GM23338 (cell line): ENCODE results near the gene DLX3. TPM values are rescaled to one million over a fixed set of nuclear protein-coding genes. Genes with fewer than 3 reads are reported as not detected.

Experiments used
- ATAC-seq: fragments of 200-7000 bp; cut with Tn5 transposase; 3 replicates; pipeline ENCODE4 v1.9.1; 2020
- DNase-seq: peaks from one replicate; pipeline ENCODE4 v3.0.0-alpha.2; 2015; ENCODE audit warnings: low spot score
- H2AFZ ChIP-seq: fragments of 200-600 bp; sonication (generic); 2 replicates; pipeline ENCODE4 v1.8.0; 2016; ENCODE audit warnings: antibody characterized with exemption, mild to moderate bottlenecking, moderate library complexity
- H3F3A ChIP-seq: fragments of 200-600 bp; sonication (generic); replicated peaks from 2 replicates; pipeline ENCODE4 v1.8.0; 2017; ENCODE audit warnings: antibody characterized with exemption, mixed run types, low read depth
- H3K27ac ChIP-seq: fragments of 200-600 bp; sonication (generic); 2 replicates; pipeline ENCODE4 v1.6.1; 2016; ENCODE audit warnings: low read depth
- H3K27me3 ChIP-seq: fragments of 200-600 bp; sonication (generic); 2 replicates; pipeline ENCODE4 v1.8.0; 2016; ENCODE audit warnings: mild to moderate bottlenecking, mixed run types, moderate library complexity; ENCODE audit not compliant: insufficient read depth
- H3K36me3 ChIP-seq: fragments of 200-600 bp; sonication (generic); 2 replicates; pipeline ENCODE4 v1.8.0; 2016; ENCODE audit warnings: mild to moderate bottlenecking; ENCODE audit not compliant: insufficient read depth
- H3K4me1 ChIP-seq: fragments of 200-600 bp; sonication (generic); 2 replicates; pipeline ENCODE4 v1.8.0; 2016; ENCODE audit warnings: mild to moderate bottlenecking, moderate library complexity; ENCODE audit not compliant: insufficient read depth
- H3K4me2 ChIP-seq: fragments of 200-600 bp; sonication (generic); 2 replicates; pipeline ENCODE4 v1.7.1; 2017; ENCODE audit warnings: mixed run types
- H3K4me3 ChIP-seq: fragments of 200-600 bp; sonication (generic); 2 replicates; pipeline ENCODE4 v1.6.1; 2016; ENCODE audit warnings: mixed run types
- H3K79me2 ChIP-seq: fragments of 200-600 bp; sonication (generic); replicated peaks from 2 replicates; pipeline ENCODE4 v1.8.0; 2017; ENCODE audit warnings: mild to moderate bottlenecking; ENCODE audit not compliant: insufficient read depth
- H3K9me2 ChIP-seq: fragments of 200-600 bp; sonication (generic); 2 replicates; pipeline ENCODE4 v1.8.0; 2017; ENCODE audit not compliant: insufficient read depth
- H4K20me1 ChIP-seq: fragments of 200-600 bp; sonication (generic); replicated peaks from 2 replicates; pipeline ENCODE4 v1.8.0; 2017; ENCODE audit warnings: mild to moderate bottlenecking; ENCODE audit not compliant: insufficient read depth
- H3K27ac Mint-ChIP-seq: 2 replicates; pipeline ENCODE4 v1.8.0; 2020; ENCODE audit warnings: inconsistent platforms, mild to moderate bottlenecking, moderate library complexity, mixed read lengths
- H3K27me3 Mint-ChIP-seq: 3 replicates; pipeline ENCODE4 v1.8.0; 2022; ENCODE audit warnings: low read depth, mild to moderate bottlenecking, moderate library complexity, mixed read lengths, inconsistent platforms; ENCODE audit not compliant: insufficient read depth, poor library complexity
- H3K36me3 Mint-ChIP-seq: 3 replicates; pipeline ENCODE4 v1.8.0; 2021; ENCODE audit warnings: low read depth, mild to moderate bottlenecking, inconsistent platforms, moderate library complexity, mixed read lengths
- H3K4me1 Mint-ChIP-seq: 3 replicates; pipeline ENCODE4 v1.8.0; 2020; ENCODE audit warnings: mild to moderate bottlenecking, inconsistent platforms, mixed read lengths
- H3K4me3 Mint-ChIP-seq: 3 replicates; pipeline ENCODE4 v1.8.0; 2021; ENCODE audit warnings: moderate library complexity, mild to moderate bottlenecking, inconsistent platforms, mixed read lengths
- H3K9me3 Mint-ChIP-seq: 3 replicates; pipeline ENCODE4 v1.8.0; 2020; ENCODE audit warnings: moderate library complexity, mild to moderate bottlenecking, inconsistent platforms, mixed read lengths
- CREB1 ChIP-seq: fragments of 250-450 bp; sonication (Bioruptor Pico); IDR thresholded peaks from 2 replicates; pipeline ENCODE4 v1.5.0; 2020; ENCODE audit warnings: low read depth, mild to moderate bottlenecking, moderate library complexity
- EZH2 ChIP-seq: fragments of 200-600 bp; sonication (generic); IDR thresholded peaks from one replicate; pipeline ENCODE4 v1.8.0; 2017; ENCODE audit warnings: antibody characterized with exemption, mild to moderate bottlenecking, low read depth; ENCODE audit not compliant: unreplicated experiment
- EZH2phosphoT487 ChIP-seq: fragments of 200-600 bp; sonication (generic); IDR thresholded peaks from one replicate; pipeline ENCODE4 v1.8.1; 2018; ENCODE audit warnings: antibody characterized with exemption; ENCODE audit not compliant: unreplicated experiment
- JUNB ChIP-seq: IDR thresholded peaks from one replicate; pipeline ENCODE4 v1.6.1; 2016; ENCODE audit warnings: antibody characterized with exemption; ENCODE audit not compliant: unreplicated experiment
- NANOG ChIP-seq: IDR thresholded peaks from 2 replicates; pipeline ENCODE4 v1.6.1; 2016; ENCODE audit warnings: antibody characterized with exemption, borderline replicate concordance
- POLR2AphosphoS5 ChIP-seq: IDR thresholded peaks from 2 replicates; pipeline ENCODE4 v1.6.1; 2016; ENCODE audit warnings: antibody characterized with exemption, low read depth
- STAT1 ChIP-seq: IDR thresholded peaks from one replicate; pipeline ENCODE4 v1.6.1; 2016; ENCODE audit warnings: antibody characterized with exemption; ENCODE audit not compliant: unreplicated experiment
- ZNF114 ChIP-seq: fragments of 250-450 bp; sonication (Bioruptor Pico); IDR thresholded peaks from 2 replicates; pipeline ENCODE4 v1.5.0; 2020; ENCODE audit warnings: mild to moderate bottlenecking, moderate library complexity
- ZNF331 ChIP-seq: fragments of 250-450 bp; sonication (Bioruptor Pico); IDR thresholded peaks from 2 replicates; pipeline ENCODE4 v1.5.0; 2020; ENCODE audit warnings: low read depth, mild to moderate bottlenecking, moderate library complexity
- polyA plus RNA-seq: library from polyadenylated mRNA; unstranded; fragments of >200 nt; fragmentation: Nextera tagmentation; extraction: Ambion mirVana; gene quantifications from 2 replicates; pipeline ENCODE4 v1.2.1, GENCODE V29; 2016
- total RNA-seq: library from RNA; depleted of rRNA; stranded (reverse); fragments of >200 nt; shearing (Covaris generic); gene quantifications from 2 replicates; pipeline ENCODE4 v1.2.3, GENCODE V29; 2014
- TF ChIP-seq, protein P1 (sequence below), 2 experiments: fragments of 200-600 bp in 1 of 2; sonication (generic) in 1 of 2; conservative IDR thresholded peaks; 2 replicates each; pipeline versions ENCODE4 v1.5.1 to v1.6.1; 2016 to 2017; ENCODE audit warnings: antibody characterized with exemption in 2 of 2, low read depth in 2 of 2, mild to moderate bottlenecking in 2 of 2, moderate library complexity in 1 of 2
- TF ChIP-seq, protein P2 (sequence below): IDR thresholded peaks from one replicate; pipeline ENCODE4 v1.6.1; 2018; ENCODE audit warnings: antibody characterized with exemption; ENCODE audit not compliant: unreplicated experiment
- TF ChIP-seq, protein P3 (sequence below): IDR thresholded peaks from 2 replicates; pipeline ENCODE4 v1.6.1; 2016; ENCODE audit warnings: antibody characterized with exemption

Gene DLX3
- total and polyA plus RNA-seq, 2 experiments from 2014 or later = 0.14 to 0.27 TPM

DNA sequence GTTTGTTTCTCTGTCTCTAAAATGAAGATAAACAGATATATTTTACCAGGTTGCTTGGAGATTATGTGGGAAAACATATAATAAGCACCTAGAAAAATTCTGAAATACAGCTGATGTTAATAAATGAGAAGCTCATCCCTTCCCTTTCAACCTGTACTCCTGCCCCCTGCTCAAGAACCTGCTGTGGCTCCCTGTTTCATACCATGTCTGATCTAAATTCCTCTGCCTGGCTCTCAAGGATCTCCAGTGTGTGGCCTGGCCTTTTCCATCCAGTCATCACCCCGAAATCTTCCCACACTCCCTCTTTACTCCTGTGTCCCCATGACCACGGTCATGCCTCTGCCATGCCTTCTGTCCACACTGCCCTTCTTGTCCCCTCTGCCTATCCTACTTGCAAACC is 45.4 kb downstream of the DLX3 start (continued):
- TF ChIP-seq, protein P1, sequence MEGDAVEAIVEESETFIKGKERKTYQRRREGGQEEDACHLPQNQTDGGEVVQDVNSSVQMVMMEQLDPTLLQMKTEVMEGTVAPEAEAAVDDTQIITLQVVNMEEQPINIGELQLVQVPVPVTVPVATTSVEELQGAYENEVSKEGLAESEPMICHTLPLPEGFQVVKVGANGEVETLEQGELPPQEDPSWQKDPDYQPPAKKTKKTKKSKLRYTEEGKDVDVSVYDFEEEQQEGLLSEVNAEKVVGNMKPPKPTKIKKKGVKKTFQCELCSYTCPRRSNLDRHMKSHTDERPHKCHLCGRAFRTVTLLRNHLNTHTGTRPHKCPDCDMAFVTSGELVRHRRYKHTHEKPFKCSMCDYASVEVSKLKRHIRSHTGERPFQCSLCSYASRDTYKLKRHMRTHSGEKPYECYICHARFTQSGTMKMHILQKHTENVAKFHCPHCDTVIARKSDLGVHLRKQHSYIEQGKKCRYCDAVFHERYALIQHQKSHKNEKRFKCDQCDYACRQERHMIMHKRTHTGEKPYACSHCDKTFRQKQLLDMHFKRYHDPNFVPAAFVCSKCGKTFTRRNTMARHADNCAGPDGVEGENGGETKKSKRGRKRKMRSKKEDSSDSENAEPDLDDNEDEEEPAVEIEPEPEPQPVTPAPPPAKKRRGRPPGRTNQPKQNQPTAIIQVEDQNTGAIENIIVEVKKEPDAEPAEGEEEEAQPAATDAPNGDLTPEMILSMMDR (conservative IDR thresholded peaks at IDR 0.05; ENCODE audit: low read depth in 2 of 2) = no peak
- TF ChIP-seq ZNF331 (CRISPR knock-in tag) (no peak), EZH2 (no peak), NANOG (no peak), ZNF114 (no peak), JUNB (no peak), EZH2phosphoT487 (no peak), POLR2AphosphoS5 (no peak)
- TF ChIP-seq, protein P2, sequence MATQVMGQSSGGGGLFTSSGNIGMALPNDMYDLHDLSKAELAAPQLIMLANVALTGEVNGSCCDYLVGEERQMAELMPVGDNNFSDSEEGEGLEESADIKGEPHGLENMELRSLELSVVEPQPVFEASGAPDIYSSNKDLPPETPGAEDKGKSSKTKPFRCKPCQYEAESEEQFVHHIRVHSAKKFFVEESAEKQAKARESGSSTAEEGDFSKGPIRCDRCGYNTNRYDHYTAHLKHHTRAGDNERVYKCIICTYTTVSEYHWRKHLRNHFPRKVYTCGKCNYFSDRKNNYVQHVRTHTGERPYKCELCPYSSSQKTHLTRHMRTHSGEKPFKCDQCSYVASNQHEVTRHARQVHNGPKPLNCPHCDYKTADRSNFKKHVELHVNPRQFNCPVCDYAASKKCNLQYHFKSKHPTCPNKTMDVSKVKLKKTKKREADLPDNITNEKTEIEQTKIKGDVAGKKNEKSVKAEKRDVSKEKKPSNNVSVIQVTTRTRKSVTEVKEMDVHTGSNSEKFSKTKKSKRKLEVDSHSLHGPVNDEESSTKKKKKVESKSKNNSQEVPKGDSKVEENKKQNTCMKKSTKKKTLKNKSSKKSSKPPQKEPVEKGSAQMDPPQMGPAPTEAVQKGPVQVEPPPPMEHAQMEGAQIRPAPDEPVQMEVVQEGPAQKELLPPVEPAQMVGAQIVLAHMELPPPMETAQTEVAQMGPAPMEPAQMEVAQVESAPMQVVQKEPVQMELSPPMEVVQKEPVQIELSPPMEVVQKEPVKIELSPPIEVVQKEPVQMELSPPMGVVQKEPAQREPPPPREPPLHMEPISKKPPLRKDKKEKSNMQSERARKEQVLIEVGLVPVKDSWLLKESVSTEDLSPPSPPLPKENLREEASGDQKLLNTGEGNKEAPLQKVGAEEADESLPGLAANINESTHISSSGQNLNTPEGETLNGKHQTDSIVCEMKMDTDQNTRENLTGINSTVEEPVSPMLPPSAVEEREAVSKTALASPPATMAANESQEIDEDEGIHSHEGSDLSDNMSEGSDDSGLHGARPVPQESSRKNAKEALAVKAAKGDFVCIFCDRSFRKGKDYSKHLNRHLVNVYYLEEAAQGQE = no peak

DNA sequence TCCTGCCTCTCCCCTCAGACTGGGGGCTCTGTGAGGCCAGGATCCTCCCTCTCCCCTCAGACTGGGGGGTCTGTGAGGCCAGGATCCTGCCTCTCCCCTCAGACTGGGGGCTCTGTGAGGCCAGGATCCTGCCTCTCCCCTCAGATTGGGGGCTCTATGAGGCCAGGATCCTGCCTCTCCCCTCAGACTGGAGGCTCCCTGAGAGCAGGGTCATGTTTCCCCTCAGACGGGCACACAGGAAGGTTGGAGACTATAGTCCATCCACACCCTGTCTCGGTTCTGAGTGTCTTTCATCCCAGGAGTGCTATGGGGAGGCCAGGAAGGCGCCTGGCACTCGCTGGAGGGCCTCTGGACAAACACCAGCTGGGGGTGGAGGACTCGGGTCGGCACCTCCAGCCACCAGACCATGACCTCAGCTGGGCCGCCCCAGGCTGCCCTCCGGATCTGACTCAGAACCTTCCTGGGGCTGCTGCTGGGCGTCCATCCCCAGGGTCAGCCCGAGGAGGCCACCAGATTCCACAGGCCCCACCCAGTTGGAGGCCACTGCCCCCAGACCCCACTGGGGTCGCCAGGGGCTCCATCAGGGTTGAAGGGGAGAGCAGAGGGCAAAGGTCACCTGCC is 48.0 kb downstream of the DLX3 start:
- Histone ChIP-seq H3K4me3 (no peak overlapping the region), H3F3A (no peaks in the 10 kb centered on the region), H3K4me2 (no peak overlapping the region), H3K27me3 (no peaks in the 10 kb centered on the region; the same call in 1 of the 2 replicates), H3K27ac (no peak overlapping the region), H3K79me2 (no peaks in the 10 kb centered on the region), H3K9me2 (no peaks in the 10 kb centered on the region), H4K20me1 (no peaks in the 10 kb centered on the region), H2AFZ (no peak overlapping the region), H3K4me1 (no peaks in the 10 kb centered on the region), H3K36me3 (no peaks in the 10 kb centered on the region)
- ATAC-seq (no peak), DNase-seq (no peak)
- Mint-ChIP-seq H3K4me1 (peaks cover 8% of the 10 kb centered on the region; the same call in 2 of the 3 replicates), H3K27me3 (peaks cover 19% of the 10 kb centered on the region), H3K9me3 (no peaks in the 10 kb centered on the region), H3K4me3 (no peak overlapping the region), H3K27ac (no peak overlapping the region), H3K36me3 (no peaks in the 10 kb centered on the region)
- TF ChIP-seq EZH2 = no peak
- no peak for TF ChIP-seq POLR2AphosphoS5
- TF ChIP-seq JUNB = no peak
- TF ChIP-seq, protein P1 (conservative IDR thresholded peaks at IDR 0.05; ENCODE audit: low read depth in 2 of 2) = no peak
- TF ChIP-seq, protein P3, sequence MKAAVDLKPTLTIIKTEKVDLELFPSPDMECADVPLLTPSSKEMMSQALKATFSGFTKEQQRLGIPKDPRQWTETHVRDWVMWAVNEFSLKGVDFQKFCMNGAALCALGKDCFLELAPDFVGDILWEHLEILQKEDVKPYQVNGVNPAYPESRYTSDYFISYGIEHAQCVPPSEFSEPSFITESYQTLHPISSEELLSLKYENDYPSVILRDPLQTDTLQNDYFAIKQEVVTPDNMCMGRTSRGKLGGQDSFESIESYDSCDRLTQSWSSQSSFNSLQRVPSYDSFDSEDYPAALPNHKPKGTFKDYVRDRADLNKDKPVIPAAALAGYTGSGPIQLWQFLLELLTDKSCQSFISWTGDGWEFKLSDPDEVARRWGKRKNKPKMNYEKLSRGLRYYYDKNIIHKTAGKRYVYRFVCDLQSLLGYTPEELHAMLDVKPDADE = no peak
- TF ChIP-seq STAT1 = no peak
- TF ChIP-seq EZH2phosphoT487 = no peak
- TF ChIP-seq CREB1 (CRISPR knock-in tag) = no peak
